ENCODE data around the gene INIP. TPM values are rescaled to one million over a fixed set of nuclear protein-coding genes. Genes with fewer than 3 reads are reported as not detected.

Gene INIP
- total RNA-seq, 1 experiment from 2014 or later: 31.9 TPM

- TF ChIP-seq, protein P1, sequence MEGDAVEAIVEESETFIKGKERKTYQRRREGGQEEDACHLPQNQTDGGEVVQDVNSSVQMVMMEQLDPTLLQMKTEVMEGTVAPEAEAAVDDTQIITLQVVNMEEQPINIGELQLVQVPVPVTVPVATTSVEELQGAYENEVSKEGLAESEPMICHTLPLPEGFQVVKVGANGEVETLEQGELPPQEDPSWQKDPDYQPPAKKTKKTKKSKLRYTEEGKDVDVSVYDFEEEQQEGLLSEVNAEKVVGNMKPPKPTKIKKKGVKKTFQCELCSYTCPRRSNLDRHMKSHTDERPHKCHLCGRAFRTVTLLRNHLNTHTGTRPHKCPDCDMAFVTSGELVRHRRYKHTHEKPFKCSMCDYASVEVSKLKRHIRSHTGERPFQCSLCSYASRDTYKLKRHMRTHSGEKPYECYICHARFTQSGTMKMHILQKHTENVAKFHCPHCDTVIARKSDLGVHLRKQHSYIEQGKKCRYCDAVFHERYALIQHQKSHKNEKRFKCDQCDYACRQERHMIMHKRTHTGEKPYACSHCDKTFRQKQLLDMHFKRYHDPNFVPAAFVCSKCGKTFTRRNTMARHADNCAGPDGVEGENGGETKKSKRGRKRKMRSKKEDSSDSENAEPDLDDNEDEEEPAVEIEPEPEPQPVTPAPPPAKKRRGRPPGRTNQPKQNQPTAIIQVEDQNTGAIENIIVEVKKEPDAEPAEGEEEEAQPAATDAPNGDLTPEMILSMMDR (IDR thresholded peaks at IDR 0.05; ENCODE audit: insufficient read depth in 1 of 2, low read depth in 1 of 2, low read length in 1 of 2, severe bottlenecking in 1 of 2, unreplicated experiment in 1 of 2): no peak
- Mint-ChIP-seq H3K4me1 (ENCODE audit: low read depth, unreplicated experiment) (peaks cover 7% of the 10 kb centered on the region), H3K9me3 (ENCODE audit: unreplicated experiment) (peaks cover 32% of the 10 kb centered on the region), H3K27ac (ENCODE audit: unreplicated experiment) (no peak overlapping the region), H3K36me3 (ENCODE audit: insufficient read depth, unreplicated experiment) (peaks cover 7% of the 10 kb centered on the region), H3K4me3 (ENCODE audit: unreplicated experiment) (no peak overlapping the region), H3K27me3 (ENCODE audit: insufficient read depth, unreplicated experiment) (no peaks in the 10 kb centered on the region)
- no peaks in the 10 kb centered on the region for H3K27me3 ChIP-seq (replicated peaks; ENCODE audit: control insufficient read depth, insufficient read depth, low read length)
- ChIA-PET POLR2A (no interaction called here), CTCF (no interaction called here)
- intact Hi-C loops (cut with micrococcal nuclease; ENCODE audit: unreplicated experiment): no loop called here
- BruUV-seq (replicated peaks): no TSS peak
- H3K36me3 ChIP-seq (ENCODE audit: control insufficient read depth, insufficient read depth, low read length): peaks cover 1% of the 10 kb centered on the region; the same call in 1 of the 2 replicates
- H3K9me3 ChIP-seq: peaks cover 12% of the 10 kb centered on the region
- DNase-seq: no peak
- no peaks in the 10 kb centered on the region for H3K4me1 ChIP-seq
- H3K4me3 ChIP-seq (ENCODE audit: low read depth, low read length): no peak overlapping the region
Measured at GRCh38 chr9:112642126-112642525, 75.8 kb downstream of the INIP start.

- Histone ChIP-seq H3K27me3 (replicated peaks; ENCODE audit: control insufficient read depth, insufficient read depth, low read length) (no peaks in the 10 kb centered on the region), H3K4me3 (ENCODE audit: low read depth, low read length) (no peak overlapping the region), H3K9me3 (peaks cover 15% of the 10 kb centered on the region), H3K36me3 (ENCODE audit: control insufficient read depth, insufficient read depth, low read length) (peaks cover 1% of the 10 kb centered on the region; the same call in 1 of the 2 replicates), H3K4me1 (no peaks in the 10 kb centered on the region)
- no peak for DNase-seq
- TF ChIP-seq, protein P1 (IDR thresholded peaks at IDR 0.05; ENCODE audit: insufficient read depth in 1 of 2, low read depth in 1 of 2, low read length in 1 of 2, severe bottlenecking in 1 of 2, unreplicated experiment in 1 of 2): no peak
- intact Hi-C loops (cut with micrococcal nuclease; ENCODE audit: unreplicated experiment): no loop called here
- no TSS peak for BruUV-seq (replicated peaks)
- Mint-ChIP-seq H3K4me3 (ENCODE audit: unreplicated experiment) (no peak overlapping the region), H3K36me3 (ENCODE audit: insufficient read depth, unreplicated experiment) (peaks cover 7% of the 10 kb centered on the region), H3K9me3 (ENCODE audit: unreplicated experiment) (peaks cover 32% of the 10 kb centered on the region), H3K4me1 (ENCODE audit: low read depth, unreplicated experiment) (peaks cover 7% of the 10 kb centered on the region), H3K27ac (ENCODE audit: unreplicated experiment) (no peak overlapping the region), H3K27me3 (ENCODE audit: insufficient read depth, unreplicated experiment) (no peaks in the 10 kb centered on the region)
- ChIA-PET POLR2A (no interaction called here), CTCF (no interaction called here)
Measured at GRCh38 chr9:112640311-112640710, 77.6 kb downstream of the INIP start.

Other genes with a start within 250 kb of the INIP start
- gene KIAA1958, start 231.3 kb downstream of the INIP start, total RNA-seq (2022): 20.0 and 22.7 TPM in 2 replicates
- 20.6 and 21.8 TPM in 2 replicates for gene SNX30, start 32.6 kb upstream of the INIP start, total RNA-seq (2022)
- not detected in 2 replicates for gene SLC46A2, start 172.8 kb upstream of the INIP start, total RNA-seq (2022)